Mucosa of descending colon (tissue), 3 donors: ENCODE data around the gene RBFOX2. TPM values are rescaled to one million over a fixed set of nuclear protein-coding genes. Genes with fewer than 3 reads are reported as not detected.
A peak's percentile ranks its signal among the peaks of the same experiment; 100 is the strongest.
"Not testable (repeated sequence)": the region's sequence is repeated elsewhere in the genome, so short reads cannot be mapped to it uniquely, and the experiment has no call there.

ENCODE experiments used
- ATAC-seq: fragments of 200-7000 bp; cut with Tn5 transposase; one replicate; pipeline ENCODE4 v1.9.1; 2020; ENCODE audit warnings: mild to moderate bottlenecking, moderate library complexity
- DNase-seq, 3 donors: peaks; one replicate each; pipeline ENCODE4 v3.0.0-alpha.2; 2020
- H3K36me3 ChIP-seq: fragments of 200-600 bp; one replicate; pipeline ENCODE4 v1.8.0; 2021; ENCODE audit warnings: low read depth, mild to moderate bottlenecking
- H3K4me1 ChIP-seq: fragments of 200-600 bp; one replicate; pipeline ENCODE4 v1.8.0; 2021; ENCODE audit warnings: low read depth, mild to moderate bottlenecking
- H3K4me3 ChIP-seq: fragments of 200-600 bp; one replicate; pipeline ENCODE4 v1.8.0; 2021; ENCODE audit warnings: mild to moderate bottlenecking
- H3K9me3 ChIP-seq: fragments of 200-600 bp; one replicate; pipeline ENCODE4 v1.8.0; 2021; ENCODE audit warnings: mild to moderate bottlenecking
- intact Hi-C, 2 donors: fragments of 100-400 bp; cut with DNase I in 1 of 2; cut with micrococcal nuclease in 1 of 2; formaldehyde crosslinking; loops; one replicate each; pipeline versions ENCODE4 v1.11.0 to v1.11.1; 2022; cut with DNase I, micrococcal nuclease
- total RNA-seq, 3 donors: library from RNA; stranded (reverse); fragmentation: NEBNext Ultra II Directional in 2 of 3; extraction: Animal tissue kit (Norgen Biotek cat#: 25700) in 2 of 3; gene quantifications; one replicate each; pipeline versions ENCODE4 v1.2.1 to v1.2.4, GENCODE V29; 2021 to 2023
- TF ChIP-seq, protein P1 (sequence below): fragments of 200-600 bp; IDR thresholded peaks from one replicate; pipeline ENCODE4 v1.8.0; 2022; ENCODE audit warnings: antibody characterized with exemption, mild to moderate bottlenecking
- donor health status: DM: no; HTN: no; CAD: no; lungs with moderate emphysema.
- donor health status: DM: no; HTN: no; CAD: no.
- donor health status: DM: no; HTN: yes; CAD: no.

The RBFOX2 gene
- total RNA-seq, 3 donors from 2014 or later, result 46.0 to 141 (median 46.2) TPM

DNA sequence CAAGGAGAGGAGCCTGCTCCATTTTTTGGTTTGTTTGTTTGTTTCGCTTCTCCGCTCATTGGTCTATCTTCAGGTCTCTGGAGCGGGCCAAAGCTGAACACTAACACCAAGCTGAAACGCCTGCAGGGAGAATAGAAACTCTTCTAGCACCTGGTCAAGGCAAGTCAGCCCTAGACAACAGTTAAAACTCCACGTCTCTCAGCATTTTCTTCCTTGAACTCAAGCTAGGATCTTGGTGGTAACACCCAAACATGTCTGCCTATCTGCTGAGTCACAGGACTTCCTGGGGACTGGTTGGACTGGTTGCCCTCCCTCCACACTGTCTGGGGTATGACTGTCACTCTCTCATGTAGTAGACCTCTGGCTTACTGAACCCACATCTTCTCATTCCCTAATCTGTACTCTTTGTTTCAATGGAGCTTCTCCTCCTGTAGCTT, 23.9 kb upstream of the RBFOX2 start:
- intact Hi-C loops, result no loop called here
- TF ChIP-seq, protein P1, sequence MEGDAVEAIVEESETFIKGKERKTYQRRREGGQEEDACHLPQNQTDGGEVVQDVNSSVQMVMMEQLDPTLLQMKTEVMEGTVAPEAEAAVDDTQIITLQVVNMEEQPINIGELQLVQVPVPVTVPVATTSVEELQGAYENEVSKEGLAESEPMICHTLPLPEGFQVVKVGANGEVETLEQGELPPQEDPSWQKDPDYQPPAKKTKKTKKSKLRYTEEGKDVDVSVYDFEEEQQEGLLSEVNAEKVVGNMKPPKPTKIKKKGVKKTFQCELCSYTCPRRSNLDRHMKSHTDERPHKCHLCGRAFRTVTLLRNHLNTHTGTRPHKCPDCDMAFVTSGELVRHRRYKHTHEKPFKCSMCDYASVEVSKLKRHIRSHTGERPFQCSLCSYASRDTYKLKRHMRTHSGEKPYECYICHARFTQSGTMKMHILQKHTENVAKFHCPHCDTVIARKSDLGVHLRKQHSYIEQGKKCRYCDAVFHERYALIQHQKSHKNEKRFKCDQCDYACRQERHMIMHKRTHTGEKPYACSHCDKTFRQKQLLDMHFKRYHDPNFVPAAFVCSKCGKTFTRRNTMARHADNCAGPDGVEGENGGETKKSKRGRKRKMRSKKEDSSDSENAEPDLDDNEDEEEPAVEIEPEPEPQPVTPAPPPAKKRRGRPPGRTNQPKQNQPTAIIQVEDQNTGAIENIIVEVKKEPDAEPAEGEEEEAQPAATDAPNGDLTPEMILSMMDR, result no peak
- ATAC-seq (peak; percentile 67), DNase-seq (no peak)
- Histone ChIP-seq H3K4me3 (no peak overlapping the region), H3K4me1 (no peaks in the 10 kb centered on the region), H3K36me3 (no peaks in the 10 kb centered on the region), H3K9me3 (no peaks in the 10 kb centered on the region)

DNA sequence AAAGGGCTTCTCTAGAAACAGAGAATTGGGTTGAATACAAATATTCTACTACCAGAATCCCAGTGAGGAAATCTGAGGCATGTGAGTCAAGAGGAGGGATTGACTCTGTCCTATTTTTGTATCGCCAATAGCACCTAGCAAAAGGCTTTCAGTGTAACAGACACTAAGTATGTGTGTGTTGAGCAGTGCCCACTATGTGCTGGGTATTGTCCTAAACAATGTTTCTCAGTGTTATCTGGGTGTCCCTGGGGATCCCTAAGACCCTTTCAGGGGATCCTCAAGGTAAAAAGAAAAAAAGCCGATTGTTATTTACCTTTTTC, 21.0 kb upstream of the RBFOX2 start:
- ATAC-seq, result no peak
- no peaks in the 10 kb centered on the region for H3K4me1 ChIP-seq
- H3K4me3 ChIP-seq, result no peak overlapping the region
- DNase-seq, result no peak
- intact Hi-C loops, result no loop called here
- no peaks in the 10 kb centered on the region for H3K9me3 ChIP-seq
- TF ChIP-seq, protein P1, result no peak
- no peaks in the 10 kb centered on the region for H3K36me3 ChIP-seq

DNA sequence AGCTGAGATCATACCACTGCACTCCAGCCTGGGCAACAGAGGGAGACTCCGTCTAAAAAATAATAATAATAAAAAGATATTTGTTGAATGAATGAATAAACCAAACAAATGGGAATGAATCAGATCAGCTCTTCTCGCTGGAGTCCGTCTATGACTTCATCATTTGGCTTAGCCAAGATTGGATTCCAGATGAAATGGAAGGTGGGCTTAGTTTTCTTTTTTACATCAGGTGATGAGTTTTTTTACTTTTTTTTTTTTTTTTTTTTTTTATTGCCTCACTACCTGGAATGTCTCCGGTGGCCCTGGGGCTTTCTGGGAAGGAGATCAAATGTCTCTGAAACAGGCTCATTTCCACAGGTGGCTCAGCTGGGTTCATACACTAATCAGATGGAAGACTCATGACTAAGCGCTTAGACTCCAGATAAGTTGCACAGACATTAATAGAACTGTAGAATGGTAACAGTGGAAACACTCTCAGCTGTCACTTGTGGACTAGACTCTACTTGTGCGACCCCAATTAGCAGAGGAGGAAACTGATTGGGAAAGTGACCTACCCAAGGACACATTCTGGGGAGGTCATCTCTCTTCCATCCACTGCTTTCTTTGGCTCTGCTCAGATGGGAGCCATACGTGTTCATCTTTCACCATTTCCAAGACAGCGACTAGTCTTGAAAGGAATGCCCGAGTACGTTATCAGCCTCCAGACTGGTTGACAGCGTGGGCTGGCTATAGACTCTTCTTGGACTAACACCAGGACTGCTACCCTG, 20.5 kb upstream of the RBFOX2 start:
- TF ChIP-seq, protein P1, result no peak
- Histone ChIP-seq H3K4me3 (no peak overlapping the region), H3K4me1 (no peaks in the 10 kb centered on the region), H3K36me3 (no peaks in the 10 kb centered on the region), H3K9me3 (no peaks in the 10 kb centered on the region)
- no peak for ATAC-seq
- intact Hi-C loops, result no loop called here
- DNase-seq, result no peak

DNA sequence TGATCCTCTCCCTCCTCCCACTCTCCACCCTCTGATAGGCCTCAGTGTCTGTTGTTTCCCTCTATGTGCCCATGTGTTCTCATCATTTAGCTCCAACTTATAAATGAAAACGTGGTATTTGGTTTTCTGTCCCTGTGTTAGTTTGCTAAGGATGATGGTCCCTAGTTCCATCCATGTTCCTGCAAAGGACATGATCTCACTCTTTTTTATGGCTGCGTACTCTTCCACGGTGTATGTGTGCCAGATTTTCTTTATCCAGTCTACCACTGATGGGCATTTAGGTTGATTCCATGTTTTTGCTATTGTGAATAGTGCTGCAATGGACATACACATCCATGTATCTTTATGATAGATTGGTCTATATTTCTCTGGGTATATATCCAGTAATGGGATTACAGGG, 15.9 kb upstream of the RBFOX2 start:
- DNase-seq, H3K9me3 ChIP-seq, H3K4me3 ChIP-seq, ATAC-seq, H3K4me1 ChIP-seq, intact Hi-C loops, H3K36me3 ChIP-seq: not testable (repeated sequence)

GRCh38 chr22:36042240-36042639, 13.6 kb upstream of the RBFOX2 start:
- no peaks in the 10 kb centered on the region for H3K4me1 ChIP-seq
- H3K36me3 ChIP-seq, result no peaks in the 10 kb centered on the region

GRCh38 chr22:36039125-36039524, 10.5 kb upstream of the RBFOX2 start:
- Histone ChIP-seq H3K9me3 (no peaks in the 10 kb centered on the region), H3K36me3 (no peaks in the 10 kb centered on the region), H3K4me1 (no peaks in the 10 kb centered on the region), H3K4me3 (no peak overlapping the region)
- intact Hi-C loops, result no loop called here
- TF ChIP-seq, protein P1, result no peak
- no peak for ATAC-seq
- no peak for DNase-seq

More at GRCh38 chr22:36042240-36042639, 13.6 kb upstream of the RBFOX2 start:
- Histone ChIP-seq H3K4me3 (no peak overlapping the region), H3K9me3 (no peaks in the 10 kb centered on the region)
- intact Hi-C loops, result no loop called here
- no peak for DNase-seq
- ATAC-seq, result no peak
- TF ChIP-seq, protein P1, result no peak
